HepG2 (cell line): ENCODE measurements around the gene CSNK1G3. TPM values are rescaled to one million over a fixed set of nuclear protein-coding genes. Genes with fewer than 3 reads are reported as not detected.

ENCODE experiments used
- AHDC1 ChIP-seq: sonication (generic); formaldehyde crosslinking; IDR thresholded peaks from 2 replicates; pipeline ENCODE4 v1.5.1; 2020; ENCODE audit warnings: mild to moderate bottlenecking, missing genetic modification reagents, borderline replicate concordance
- ASH2L ChIP-seq: fragments of 300-600, 200-600 bp; sonication (generic); IDR thresholded peaks from 2 replicates; pipeline ENCODE4 v1.7.0; 2017; ENCODE audit warnings: low read depth, mild to moderate bottlenecking, moderate library complexity, mixed read lengths, low read length; ENCODE audit not compliant: insufficient read length
- CEBPB ChIP-seq: IDR thresholded peaks from 2 replicates; pipeline ENCODE4 v1.6.1; 2011; ENCODE audit warnings: low read depth, low read length, improper control_type of control experiment, borderline replicate concordance
- DMAP1 ChIP-seq: IDR thresholded peaks from 2 replicates; pipeline ENCODE4 v1.6.1; 2016
- DRAP1 ChIP-seq: IDR thresholded peaks from 2 replicates; pipeline ENCODE4 v1.6.1; 2016; ENCODE audit warnings: missing genetic modification reagents, missing compliant biosample characterization
- HDAC1 ChIP-seq: sonication (generic); formaldehyde crosslinking; IDR thresholded peaks from 2 replicates; pipeline ENCODE4 v1.5.1; 2020; ENCODE audit warnings: mild to moderate bottlenecking, missing genetic modification reagents
- HNRNPL ChIP-seq: fragments of 200-400 bp; formaldehyde crosslinking; IDR thresholded peaks from 2 replicates; pipeline ENCODE4 v1.6.1; 2017; ENCODE audit warnings: mild to moderate bottlenecking, low read depth, low read length
- KDM3A ChIP-seq: IDR thresholded peaks from 2 replicates; pipeline ENCODE4 v1.6.1; 2018; ENCODE audit warnings: low read depth, missing compliant biosample characterization
- MAFK ChIP-seq, 2 experiments: IDR thresholded peaks in 1 of 2; conservative IDR thresholded peaks in 1 of 2; 2 replicates each; pipeline ENCODE4 v1.6.1; 2011; ENCODE audit warnings: improper control_type of control experiment in 2 of 2, low read length in 2 of 2
- MED1 ChIP-seq: sonication (generic); formaldehyde crosslinking; IDR thresholded peaks from 2 replicates; pipeline ENCODE4 v1.4.0; 2020; ENCODE audit warnings: missing genetic modification reagents
- NFYB ChIP-seq: sonication (generic); formaldehyde crosslinking; IDR thresholded peaks from 2 replicates; pipeline ENCODE4 v1.4.0; 2020; ENCODE audit warnings: missing genetic modification reagents
- POLR2A ChIP-seq, 2 experiments: IDR thresholded peaks; 2 replicates each; pipeline ENCODE4 v1.6.1; 2011; ENCODE audit warnings: low read depth in 2 of 2, low read length in 2 of 2, mild to moderate bottlenecking in 1 of 2, moderate library complexity in 1 of 2; ENCODE audit not compliant: insufficient read depth in 1 of 2
- RAD51 ChIP-seq: fragments of 450-650 bp; IDR thresholded peaks from 2 replicates; pipeline ENCODE4 v1.6.1; 2016; ENCODE audit warnings: borderline replicate concordance
- SP4 ChIP-seq: sonication (generic); formaldehyde crosslinking; IDR thresholded peaks from 2 replicates; pipeline ENCODE4 v1.8.1; 2023; ENCODE audit warnings: mild to moderate bottlenecking, missing genetic modification reagents
- TBL1XR1 ChIP-seq: fragments of 150-350 bp; IDR thresholded peaks from 2 replicates; pipeline ENCODE4 v1.6.1; 2014; ENCODE audit warnings: borderline replicate concordance, low read length; ENCODE audit not compliant: partially characterized antibody
- TEF ChIP-seq: sonication (generic); formaldehyde crosslinking; IDR thresholded peaks from 2 replicates; pipeline ENCODE4 v1.5.0; 2020; ENCODE audit warnings: missing genetic modification reagents
- TRIM22 ChIP-seq: fragments of 450-650 bp; IDR thresholded peaks from 2 replicates; pipeline ENCODE4 v1.6.1; 2017
- U2AF1 ChIP-seq: fragments of 200-400 bp; formaldehyde crosslinking; optimal IDR thresholded peaks from 2 replicates; pipeline ENCODE3; 2017; ENCODE audit warnings: mild to moderate bottlenecking, low read depth, low read length
- ZFP36L1 ChIP-seq: sonication (generic); formaldehyde crosslinking; IDR thresholded peaks from 2 replicates; pipeline ENCODE4 v1.8.0; 2022; ENCODE audit warnings: mild to moderate bottlenecking, missing genetic modification reagents, moderate library complexity
- ZNF329 ChIP-seq: sonication (generic); formaldehyde crosslinking; IDR thresholded peaks from 2 replicates; pipeline ENCODE4 v1.9.0; 2021; ENCODE audit warnings: low read depth, mild to moderate bottlenecking, missing genetic modification reagents
- ZNF576 ChIP-seq: sonication (generic); formaldehyde crosslinking; IDR thresholded peaks from 2 replicates; pipeline ENCODE4 v1.4.0; 2020; ENCODE audit warnings: mild to moderate bottlenecking, missing genetic modification reagents
- polyA plus RNA-seq, 8 experiments: library from polyadenylated mRNA; depleted of rRNA in 3 of 8; stranded (reverse) in 7 of 8; unstranded in 1 of 8; fragments of >200 nt; fragmentation: Illumina TruSeq in 4 of 8; extraction: Trizol in 4 of 8; gene quantifications; 2 replicates each; pipeline versions ENCODE4 v1.2.1 to v1.2.3, GENCODE V29; 2011 to 2016; ENCODE audit warnings: low read depth in 4 of 8, missing spikeins in 1 of 8, mixed read lengths in 1 of 8; ENCODE audit not compliant: insufficient read depth in 1 of 8
- total RNA-seq, 5 experiments: library from RNA; depleted of rRNA; stranded (reverse); fragments of >200 nt; fragmentation: Illumina TruSeq; extraction: Trizol; gene quantifications; 2 replicates each; pipeline ENCODE4 v1.2.3, GENCODE V29; 2016; ENCODE audit warnings: low read depth in 1 of 5

CSNK1G3 gene
- total and polyA plus RNA-seq, 2 of the 13 experiments (the other 11 are each of a cell fraction or from before 2014, with no cell fraction given) = 11.3 to 31.5 TPM

GRCh38 chr5:123511648-123512605 lies at the start of gene CSNK1G3 (continued):
- peak; percentile 35; the same call in 1 of the 2 replicates for TF ChIP-seq MED1 (CRISPR knock-in tag)
- peak; percentile 99 for TF ChIP-seq DRAP1
- no peak for TF ChIP-seq RAD51
- peak; percentile 93 for TF ChIP-seq NFYB (CRISPR knock-in tag)
- TF ChIP-seq TRIM22 = no peak
- peak; percentile 10 for TF ChIP-seq TBL1XR1
- TF ChIP-seq TEF (CRISPR knock-in tag) = no peak
- no peak; the same call in 1 of the 2 replicates for TF ChIP-seq ZNF329
- TF ChIP-seq HDAC1 = 0 out of 2 replicates have a peak, but pooled peaks have one; percentile 19
- TF ChIP-seq CEBPB = peak; percentile 71; the same call in 1 of the 2 replicates
- TF ChIP-seq U2AF1 = no peak
- peak; percentile 41; the same call in 1 of the 2 replicates for TF ChIP-seq DMAP1 (CRISPR knock-in tag)
- TF ChIP-seq HNRNPL = 0 out of 2 replicates have a peak, but pooled peaks have one; percentile 49
- TF ChIP-seq ZFP36L1 (CRISPR knock-in tag) = no peak; the same call in 1 of the 2 replicates
- TF ChIP-seq POLR2A (IDR thresholded peaks at IDR 0.05; ENCODE audit: insufficient read depth in 1 of 2, low read depth in 2 of 2, low read length in 2 of 2) = peak; percentile 98 to 99
- TF ChIP-seq ASH2L = peak; percentile 90
- no peak for TF ChIP-seq ZNF576
- TF ChIP-seq KDM3A (CRISPR knock-in tag) = no peak
- TF ChIP-seq AHDC1 (CRISPR knock-in tag) = peak; percentile 13; the same call in 1 of the 2 replicates
- TF ChIP-seq SP4 (CRISPR knock-in tag) = peak; percentile 46; the same call in 1 of the 2 replicates
- TF ChIP-seq MAFK (conservative IDR thresholded peaks at IDR 0.05 in 1 of 2, IDR thresholded peaks at IDR 0.05 in 1 of 2; ENCODE audit: low read length in 2 of 2) = peak; percentile 53 to 63; a peak in 2 of 4 replicates
